GM18909 (cell line): ENCODE data around the gene TUBB8.
"Not testable (repeated sequence)": the region's sequence is repeated elsewhere in the genome, so short reads cannot be mapped to it uniquely, and the experiment has no call there.

ENCODE experiments used
- ATAC-seq: cut with Tn5 transposase; IDR thresholded peaks from one replicate; pipeline ENCODE4 v1.9.1; 2021; ENCODE audit warnings: mild to moderate bottlenecking; ENCODE audit not compliant: unreplicated experiment, poor library complexity

The TUBB8 gene

DNA sequence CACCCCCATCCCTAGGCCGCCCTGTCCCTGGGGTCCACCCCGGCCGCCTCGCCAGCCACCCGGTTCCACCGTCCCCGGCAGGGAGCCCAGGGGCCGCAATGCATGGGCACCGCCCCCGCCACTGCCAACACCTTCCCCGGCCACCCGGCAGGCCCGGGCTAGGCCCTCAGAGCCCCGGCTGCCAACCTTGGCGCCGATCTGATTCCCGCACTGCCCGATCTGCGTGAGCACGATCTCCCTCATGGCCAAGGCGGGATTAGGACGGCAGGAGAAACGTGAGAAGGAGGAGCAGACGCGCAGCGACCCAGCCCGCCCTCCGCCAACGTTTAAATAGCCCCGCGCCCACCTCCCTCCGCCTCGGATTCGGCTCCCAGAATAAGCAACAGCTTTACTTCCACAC lies at the start of gene TUBB8:
Gene TUBB8 (minus strand): TSS at position 301 of the 400 bp plus-strand sequence. CDS start 58 bp downstream, at position 243.
- no peak for ATAC-seq

DNA sequence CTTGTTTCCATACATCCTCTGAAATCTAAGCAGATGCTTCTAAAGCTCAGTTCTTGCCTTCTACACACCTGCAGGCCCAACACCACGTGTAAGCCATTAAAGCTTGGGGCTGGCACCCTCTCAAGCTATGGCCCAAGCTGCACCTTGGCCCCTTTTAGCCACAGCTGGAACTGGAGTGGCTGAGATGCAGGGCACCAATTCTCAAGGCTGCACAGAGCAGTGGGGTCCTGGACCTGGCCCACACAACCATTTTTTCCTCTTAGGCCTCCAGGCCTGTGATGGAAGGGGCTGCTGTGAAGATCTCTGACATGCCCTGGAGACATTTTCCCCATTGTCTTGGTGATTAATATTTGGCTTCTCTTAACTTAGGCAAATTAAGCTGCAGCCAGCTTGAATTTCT lies 47.4 kb upstream of the TUBB8 start:
- ATAC-seq = no peak

DNA sequence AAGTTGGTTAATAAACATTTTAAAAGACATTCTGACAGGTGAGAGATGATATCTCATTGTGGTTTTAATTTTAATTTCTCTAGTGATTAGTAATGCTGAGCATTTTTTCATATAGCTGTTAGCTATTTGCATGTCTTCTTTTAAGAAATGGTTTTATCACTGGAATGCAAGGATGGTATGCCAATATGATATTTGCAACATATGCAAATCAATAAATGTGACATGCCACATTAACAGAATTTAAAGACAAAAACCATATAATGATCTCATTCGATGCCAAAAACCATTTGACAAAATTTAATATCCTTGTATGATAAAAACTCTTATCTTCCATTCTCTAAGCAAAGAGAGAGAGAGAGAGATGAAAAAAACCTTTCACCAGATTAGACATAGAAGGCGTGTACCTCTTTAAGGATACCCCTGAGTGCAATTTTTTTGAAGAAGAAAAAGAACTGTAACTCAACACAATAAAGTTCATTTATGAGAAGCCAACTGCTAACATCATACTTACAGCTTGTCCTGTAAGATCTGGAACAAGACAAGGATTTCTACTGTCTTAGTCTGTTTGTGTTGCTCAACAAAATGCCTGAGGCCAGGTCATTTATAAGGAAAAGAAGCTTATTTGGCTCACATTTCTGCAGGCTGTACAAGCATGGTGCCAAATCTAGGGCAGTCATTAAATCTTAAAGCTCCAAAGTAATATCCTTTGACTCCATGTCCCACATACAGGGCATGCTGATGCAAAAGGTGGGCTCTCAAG lies 46.4 kb upstream of the TUBB8 start:
- ATAC-seq = no peak

DNA sequence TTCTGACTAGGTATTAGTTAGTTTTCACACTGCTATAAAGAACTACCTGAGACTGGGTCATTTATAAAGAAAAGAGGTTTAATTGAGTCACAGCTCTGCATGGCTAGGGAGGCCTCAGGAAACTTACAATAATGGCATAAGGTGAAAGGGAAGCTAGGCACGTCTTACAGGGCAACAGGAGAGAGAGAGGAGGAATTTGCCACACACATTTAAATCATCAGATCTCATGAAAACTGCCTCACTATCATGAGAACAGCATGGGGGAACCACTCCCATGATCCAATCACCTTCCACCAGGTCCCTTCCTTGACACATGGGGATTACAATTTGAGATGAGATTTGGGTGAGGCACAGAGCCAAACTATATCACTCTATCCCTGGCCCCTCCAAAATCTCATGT lies 45.5 kb upstream of the TUBB8 start:
- ATAC-seq = no peak

DNA sequence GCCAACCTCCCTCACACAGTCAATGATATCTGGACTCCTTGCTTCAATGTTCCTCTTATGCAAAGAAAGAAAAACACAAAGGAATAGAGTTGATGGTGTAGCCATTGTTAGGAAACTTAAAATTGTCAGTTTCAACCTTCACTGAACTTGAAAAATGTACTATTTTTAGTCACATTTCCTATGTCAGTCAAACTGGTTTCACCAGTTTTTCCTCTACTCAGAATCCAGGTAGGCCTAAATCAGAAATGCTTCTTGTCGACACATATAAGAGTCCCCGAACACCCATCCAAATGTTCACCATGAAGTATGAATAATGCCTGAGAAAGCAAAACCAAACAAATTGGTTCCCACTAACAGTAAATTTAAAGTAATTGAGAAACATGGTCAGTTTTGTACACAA lies 43.8 kb upstream of the TUBB8 start:
- no peak for ATAC-seq

DNA sequence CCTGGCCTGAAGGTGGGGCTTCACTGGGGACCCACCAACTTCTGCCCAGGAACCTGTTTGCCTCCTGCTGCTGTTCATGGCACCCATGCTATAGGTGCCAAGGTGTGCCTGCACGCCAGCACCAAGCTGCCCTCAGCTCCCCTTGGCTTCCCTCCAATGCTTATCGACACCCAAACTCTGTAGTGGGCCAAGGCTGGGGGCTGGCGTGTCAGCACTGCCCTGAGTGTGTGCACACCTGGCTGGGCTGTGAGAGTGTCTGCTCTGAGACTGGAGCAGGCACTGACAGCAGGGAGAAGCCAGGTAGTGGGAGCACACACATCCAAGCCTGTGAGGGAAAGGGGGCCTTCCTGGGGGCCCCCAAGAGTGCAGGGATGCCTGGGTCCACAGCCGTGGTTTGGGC lies 43.1 kb upstream of the TUBB8 start:
- ATAC-seq = no peak

DNA sequence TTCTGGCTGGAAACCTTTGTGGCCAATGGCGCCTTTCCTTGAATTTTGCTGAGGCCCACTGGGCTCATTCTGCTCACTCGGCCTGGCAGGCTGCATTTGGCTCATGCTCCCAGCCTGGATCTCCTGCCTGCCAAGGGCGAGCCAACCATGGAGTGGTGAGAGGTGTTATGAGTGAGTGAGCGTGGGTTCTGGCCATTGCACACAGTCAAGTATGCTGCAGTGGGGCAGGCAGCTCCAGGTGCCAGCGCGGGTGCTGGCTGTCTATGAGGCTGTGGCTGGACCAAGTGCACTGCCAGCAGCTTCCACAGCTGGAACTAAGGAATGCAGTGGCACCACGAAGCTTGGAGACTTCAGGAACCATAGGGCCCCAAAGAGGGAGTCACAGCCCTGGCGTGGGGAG lies 42.2 kb upstream of the TUBB8 start:
- ATAC-seq = no peak

DNA sequence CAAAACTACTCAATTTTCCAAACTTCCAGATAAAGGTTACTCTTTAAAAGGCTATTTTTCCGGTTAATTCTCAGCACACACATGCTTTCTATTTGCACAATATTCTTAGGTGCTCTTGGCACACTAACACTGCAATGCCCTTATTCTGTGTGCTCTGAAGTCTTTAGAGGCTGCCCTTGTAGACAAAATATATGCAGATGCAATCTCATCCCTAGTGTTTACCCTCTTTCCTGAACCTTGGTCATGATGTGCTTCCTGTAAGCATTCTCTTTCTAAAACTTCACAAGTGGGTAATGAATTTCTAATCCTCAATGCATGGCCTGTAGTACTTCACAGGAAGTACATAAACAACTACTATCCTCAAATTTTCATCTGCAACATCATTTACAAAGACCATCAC lies 41.1 kb upstream of the TUBB8 start:
- ATAC-seq = no peak

DNA sequence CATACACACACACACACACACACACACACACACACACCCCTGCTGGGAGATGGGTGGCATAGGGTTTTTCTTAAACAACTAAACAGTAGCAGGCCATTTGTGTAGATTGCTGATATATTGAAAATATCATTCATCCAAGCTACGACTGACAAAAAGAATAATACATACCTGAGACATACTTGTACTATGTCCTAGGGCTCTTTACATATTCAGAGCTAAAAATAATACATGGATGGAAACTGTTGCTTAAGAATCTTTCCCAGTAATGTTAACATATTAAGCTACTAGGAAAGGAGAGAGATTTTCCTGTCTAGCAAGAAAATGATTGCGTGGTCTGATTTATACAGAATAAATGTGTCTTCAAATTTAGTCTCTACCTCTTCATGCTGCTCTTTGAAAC lies 40.2 kb upstream of the TUBB8 start:
- no peak for ATAC-seq

DNA sequence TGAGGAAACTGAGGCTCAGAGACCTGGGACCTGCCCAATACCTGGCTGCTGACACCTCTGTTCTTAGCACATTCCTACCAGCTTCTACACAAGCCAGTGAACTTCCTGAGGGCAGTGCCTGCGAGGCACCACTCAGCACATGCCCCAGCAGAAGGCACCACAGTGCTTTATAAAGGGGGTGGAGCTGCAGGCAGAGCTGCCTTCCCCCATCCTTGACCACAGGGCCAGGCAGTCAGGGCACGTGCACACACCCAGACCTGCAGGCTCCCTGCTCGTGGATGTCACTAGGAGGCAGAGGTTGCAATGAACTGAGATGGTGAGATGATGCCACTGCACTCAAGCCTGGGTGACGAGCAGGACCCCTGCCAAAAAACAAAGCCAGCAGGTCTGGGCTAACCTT lies 39.2 kb upstream of the TUBB8 start:
- no peak for ATAC-seq

DNA sequence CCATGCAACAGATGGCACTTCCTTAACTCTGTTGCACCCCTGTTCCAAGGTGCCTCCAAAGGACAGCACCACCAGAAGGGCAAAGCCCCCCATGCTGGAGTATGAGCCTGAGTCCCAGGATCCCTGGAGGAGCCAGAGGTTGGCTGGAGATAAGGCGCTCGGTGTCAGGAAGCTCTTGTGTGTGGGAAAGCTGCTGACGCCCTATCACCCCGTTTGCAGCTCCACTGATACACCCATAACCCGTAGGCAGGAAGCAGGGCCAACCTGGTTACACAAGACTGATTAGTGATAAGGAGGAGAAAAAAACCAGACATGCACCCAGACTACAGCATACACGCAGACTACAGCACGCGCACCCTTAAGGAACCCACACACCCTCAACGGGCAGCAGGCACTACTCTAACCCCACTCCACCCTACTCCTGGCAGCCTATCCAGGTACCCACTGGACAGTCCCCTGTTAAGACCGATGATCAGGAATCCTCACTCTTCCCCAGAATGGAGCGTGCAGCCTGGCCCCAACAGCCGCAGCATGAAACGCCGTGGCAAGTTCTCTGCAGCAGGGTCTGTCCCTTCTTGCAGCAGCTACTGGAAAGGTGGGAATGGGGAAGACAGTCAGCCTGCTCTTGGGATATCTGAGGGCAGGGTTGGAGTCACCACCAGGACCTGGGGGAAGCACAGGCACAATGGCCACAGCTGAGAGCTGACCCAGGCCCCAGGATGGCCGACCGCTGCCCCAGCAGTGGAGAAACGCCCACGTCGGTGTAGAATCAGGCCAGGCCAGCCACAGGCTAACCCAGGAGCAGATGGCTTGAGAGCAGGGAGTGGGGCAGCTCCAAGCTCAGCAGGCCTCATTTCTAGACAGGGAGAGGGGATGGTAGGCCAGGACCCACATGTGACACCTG lies 38.3 kb upstream of the TUBB8 start:
- ATAC-seq = no peak

DNA sequence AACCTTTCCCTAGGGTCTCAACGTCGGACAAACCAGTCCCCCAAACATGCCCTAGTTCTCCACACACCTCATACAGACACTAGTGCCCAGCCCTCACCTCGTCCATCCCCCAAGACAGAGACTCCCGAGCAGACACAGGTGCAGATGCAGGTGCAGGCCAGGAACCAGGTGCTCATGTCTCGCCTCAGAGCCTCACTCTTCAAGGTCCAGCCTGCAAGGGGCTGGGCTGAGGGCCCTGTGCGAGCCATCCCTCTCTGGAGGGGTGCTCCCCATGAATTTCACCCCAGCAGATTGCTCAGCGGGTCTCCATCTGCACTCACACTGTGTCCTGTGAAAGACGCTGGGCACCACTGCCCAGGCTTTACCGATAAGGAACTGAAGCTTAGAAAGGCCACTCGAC lies 36.9 kb upstream of the TUBB8 start:
- no peak for ATAC-seq

DNA sequence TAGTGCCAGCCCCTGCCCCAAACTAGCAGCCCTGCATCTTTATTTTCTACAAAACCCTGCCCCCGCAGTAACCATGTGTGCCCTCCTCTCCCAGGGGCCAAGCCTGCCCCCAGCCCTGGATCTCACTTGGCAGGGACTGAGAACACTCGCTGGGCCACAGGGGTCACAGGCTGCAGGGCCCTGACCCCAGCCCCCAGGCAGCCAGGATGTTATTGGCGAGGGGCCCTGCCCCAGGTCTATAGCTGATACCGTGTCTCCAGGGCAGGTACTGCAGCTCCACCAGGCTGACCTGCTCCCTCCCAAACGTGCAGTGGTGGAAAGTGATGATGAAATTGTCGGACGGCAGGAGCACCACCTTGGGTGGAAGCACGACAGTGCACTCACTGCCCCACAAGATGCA lies 35.9 kb upstream of the TUBB8 start:
- no peak for ATAC-seq

DNA sequence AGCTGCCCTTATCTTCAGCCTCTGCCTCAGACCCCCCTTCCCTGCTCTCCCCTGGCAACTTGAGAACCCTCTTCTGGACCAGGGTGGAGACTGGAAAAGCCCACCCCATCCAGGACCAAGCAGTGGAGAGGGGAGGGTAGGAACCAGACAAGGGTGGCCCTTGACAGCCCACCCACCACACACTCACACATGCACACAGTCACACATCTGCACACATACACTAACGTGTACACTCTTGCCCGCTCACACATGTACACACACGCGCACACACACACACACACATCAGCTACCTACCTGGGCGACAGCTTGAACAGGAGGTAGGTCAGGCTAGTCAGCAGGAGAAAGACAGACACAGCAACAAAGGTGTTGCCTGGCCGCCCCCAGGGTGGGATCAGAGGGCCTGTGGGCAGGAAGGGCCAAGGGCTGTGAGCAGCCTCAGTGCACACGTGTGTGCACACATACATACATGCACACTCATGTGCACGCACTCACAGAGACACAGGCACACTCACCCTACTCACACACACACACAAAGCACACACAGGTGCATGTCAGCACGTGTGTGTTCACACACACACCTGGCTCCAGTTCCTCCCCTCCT lies 34.9 kb upstream of the TUBB8 start:
- ATAC-seq = no peak

DNA sequence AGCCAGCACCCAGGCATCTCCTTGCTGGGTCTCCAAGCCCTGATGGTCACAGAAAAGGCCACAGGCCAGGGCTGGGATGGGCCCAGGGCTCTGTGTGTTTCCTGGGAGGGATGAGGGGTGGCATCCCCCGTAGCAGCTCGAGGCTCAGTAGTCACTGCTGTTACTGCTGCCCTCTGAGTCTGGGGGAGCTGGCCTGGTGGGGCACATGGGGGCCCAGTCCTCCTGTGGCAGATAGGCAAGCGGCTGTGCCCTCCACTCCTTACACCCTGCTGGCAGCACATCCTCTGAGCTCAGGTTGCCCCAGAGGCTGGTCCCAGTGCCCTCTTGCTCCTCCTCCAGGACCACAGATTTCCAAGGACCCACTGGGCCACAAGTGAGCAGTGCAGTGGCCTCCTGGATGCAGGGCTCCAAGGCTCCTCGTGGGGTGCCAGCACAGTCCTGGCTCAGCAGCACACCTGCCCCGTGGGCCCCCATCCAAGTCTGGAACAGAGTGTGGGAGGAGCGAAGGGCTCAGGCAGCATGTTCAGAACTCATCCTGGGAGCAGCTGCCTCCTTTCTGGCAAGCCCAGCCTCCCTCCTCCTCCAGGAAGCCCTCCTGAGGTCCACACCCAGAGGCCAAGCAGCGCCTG lies 31.5 kb upstream of the TUBB8 start:
- ATAC-seq = no peak

DNA sequence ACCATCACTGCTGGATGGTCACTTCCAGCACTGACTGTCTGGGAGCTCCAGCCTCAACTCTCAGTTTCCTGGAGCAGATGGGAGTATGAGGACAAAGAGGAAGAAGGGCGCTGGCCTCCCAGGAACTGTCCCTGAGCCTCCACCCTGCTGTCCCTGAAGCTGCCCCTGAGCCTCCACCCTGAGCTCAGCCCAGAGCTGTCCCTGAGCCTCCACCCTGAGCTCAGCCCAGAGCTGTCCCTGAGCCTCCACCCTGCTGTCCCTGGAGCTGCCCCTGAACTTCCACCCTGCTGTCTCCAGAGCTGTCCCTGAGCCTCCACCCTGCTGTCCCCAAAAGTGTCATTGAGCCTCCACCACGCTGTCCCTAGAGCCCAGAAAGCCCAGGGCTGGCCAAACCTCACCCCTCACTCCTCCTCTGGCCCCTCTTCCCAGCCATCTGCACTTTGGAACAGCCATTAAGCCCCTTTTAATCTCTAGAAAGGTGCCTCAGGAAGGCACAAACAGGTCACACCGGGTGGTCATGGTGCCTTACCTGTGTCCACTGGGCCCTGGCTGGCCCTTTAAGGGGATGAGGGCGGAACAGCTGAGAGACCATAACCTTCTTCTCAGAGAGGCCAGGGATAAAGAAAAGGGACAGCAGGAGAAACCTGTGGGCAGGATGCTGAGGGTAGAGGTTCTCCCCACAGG lies 30.6 kb upstream of the TUBB8 start:
- no peak for ATAC-seq

DNA sequence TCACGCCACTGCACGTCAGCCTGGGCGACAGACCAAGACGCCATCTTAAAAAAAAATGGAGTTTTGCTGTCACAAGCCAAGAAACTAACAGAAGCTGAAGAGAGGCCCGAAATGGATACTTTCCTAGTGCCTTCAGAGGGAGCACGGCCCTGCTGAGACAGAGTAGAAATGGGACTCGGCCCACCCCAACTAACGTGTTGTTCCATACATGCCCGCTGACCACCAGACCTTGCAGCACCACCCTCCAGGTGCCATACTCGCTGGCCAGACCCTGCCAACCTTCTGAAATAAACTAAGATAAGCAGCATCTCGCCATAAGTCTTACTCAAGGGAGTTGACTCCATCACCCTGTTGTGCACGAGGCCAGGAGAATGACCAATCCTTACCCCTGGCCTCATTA lies 29.5 kb upstream of the TUBB8 start:
- ATAC-seq = no peak

DNA sequence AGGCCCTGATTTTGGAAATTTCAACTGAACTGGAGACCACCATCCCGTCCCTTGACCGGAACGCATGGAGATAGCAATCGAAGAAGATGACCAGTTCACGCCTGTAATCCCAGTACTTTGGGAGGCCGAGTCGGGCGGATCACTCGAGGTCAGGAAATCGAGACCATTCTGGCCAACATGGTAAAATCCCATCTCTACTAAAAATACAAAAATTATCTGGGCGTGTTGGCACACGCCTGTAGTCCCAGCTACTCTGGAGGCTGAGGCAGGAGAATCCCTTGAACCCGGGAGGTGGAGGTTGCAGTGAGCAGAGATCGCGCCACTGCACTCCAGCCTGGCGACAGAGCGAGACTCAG lies 25.1 kb upstream of the TUBB8 start:
- not testable (repeated sequence) for ATAC-seq

DNA sequence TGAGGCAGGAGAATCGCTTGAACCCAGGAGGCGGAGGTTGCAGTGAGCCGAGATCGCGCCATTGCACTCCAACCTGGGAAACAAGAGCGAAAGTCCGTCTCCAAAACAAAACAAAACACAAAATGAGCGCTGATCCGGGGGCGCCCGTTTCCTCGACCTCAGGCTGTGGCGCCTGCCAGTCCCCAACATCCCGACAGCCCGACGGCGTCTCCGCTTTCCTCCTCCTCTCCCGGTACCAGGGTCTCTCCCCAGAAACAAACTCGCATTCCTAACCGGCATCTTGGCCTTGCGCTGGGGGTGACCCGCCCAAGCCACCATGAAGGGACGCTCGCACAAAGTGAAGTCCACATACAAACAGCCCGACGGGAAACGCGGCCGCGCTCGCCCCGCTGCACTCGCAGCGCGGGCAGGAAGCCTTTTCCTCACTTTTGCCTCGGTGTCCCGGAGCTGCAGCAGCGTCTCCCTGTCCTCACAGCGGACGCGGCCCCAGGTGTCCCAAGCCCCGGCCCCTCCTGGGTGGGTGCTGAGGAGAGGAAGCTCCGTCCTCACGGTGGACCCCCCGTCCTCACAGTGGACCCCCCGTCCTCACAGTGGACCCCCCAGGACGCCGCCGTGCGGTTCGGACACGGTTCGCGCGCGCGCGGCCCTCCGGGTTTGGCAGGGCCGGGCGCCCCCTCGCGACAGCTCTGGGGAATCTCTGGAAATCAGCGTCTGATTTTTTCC lies 24.6 kb upstream of the TUBB8 start:
- ATAC-seq = not testable (repeated sequence)

DNA sequence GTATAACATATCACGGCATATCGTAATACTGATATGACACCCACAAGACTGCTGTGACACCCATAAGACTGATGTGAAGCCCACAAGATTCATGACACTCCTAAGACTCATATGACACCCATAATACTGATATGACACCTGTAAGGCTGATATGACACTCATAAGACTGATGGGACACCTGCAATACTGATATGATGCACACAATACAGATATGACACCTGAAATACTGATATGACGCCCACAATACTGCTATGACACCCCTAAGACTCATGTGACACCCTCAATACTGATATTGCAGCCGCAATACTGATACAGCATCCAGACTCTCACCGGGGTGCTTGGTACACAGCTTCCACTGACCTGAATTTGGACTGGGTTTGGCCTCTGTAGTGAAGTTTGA lies 19.1 kb upstream of the TUBB8 start:
- not testable (repeated sequence) for ATAC-seq
